Measurements from ENCODE around the gene KIAA1549. TPM values are rescaled to one million over a fixed set of nuclear protein-coding genes. Genes with fewer than 3 reads are reported as not detected.

Gene KIAA1549
- total RNA-seq, 4 donors from 2014 or later = 1.6 to 2.4 (median 1.7) TPM

GRCh38 chr7:138999414-138999813 is 18.2 kb upstream of the KIAA1549 start:
- no peak overlapping the region for H3K4me3 ChIP-seq
- H3K27ac ChIP-seq = no peak overlapping the region
- no peaks in the 10 kb centered on the region for H3K36me3 ChIP-seq
- DNase-seq (ENCODE audit: low spot score in 2 of 2) = no peak
- peaks cover 0 to 11% (median 2%) of the 10 kb centered on the region in 4 donors for H3K9me3 ChIP-seq
- no peak for TF ChIP-seq POLR2A (IDR thresholded peaks at IDR 0.05)
- TF ChIP-seq EP300 (IDR thresholded peaks at IDR 0.05) = no peak
- TF ChIP-seq CTCF (IDR thresholded peaks at IDR 0.05) = no peak
- H3K27me3 ChIP-seq = no peaks in the 10 kb centered on the region
- 74 to 79% methylated on average over 3 of the region's 3 CpGs for WGBS, 2 donors
- no peaks in the 10 kb centered on the region for H3K4me1 ChIP-seq

- no peak for DNase-seq (ENCODE audit: low spot score in 2 of 2)
- WGBS, 2 donors = 71 to 77% methylated on average over 8 of the region's 8 CpGs
- Histone ChIP-seq H3K4me1 (no peaks in the 10 kb centered on the region), H3K27me3 (no peaks in the 10 kb centered on the region), H3K36me3 (no peaks in the 10 kb centered on the region), H3K4me3 (no peak overlapping the region), H3K27ac (no peak overlapping the region), H3K9me3 (peaks cover 0 to 11% (median 0%) of the 10 kb centered on the region in 4 donors)
- TF ChIP-seq EP300 (IDR thresholded peaks at IDR 0.05) (no peak), POLR2A (IDR thresholded peaks at IDR 0.05) (no peak), CTCF (IDR thresholded peaks at IDR 0.05) (no peak)
Measured at GRCh38 chr7:138992052-138992531, 10.9 kb upstream of the KIAA1549 start.

- TF ChIP-seq POLR2A (IDR thresholded peaks at IDR 0.05) (no peak), CTCF (IDR thresholded peaks at IDR 0.05) (no peak), EP300 (IDR thresholded peaks at IDR 0.05) (no peak)
- H3K4me1 ChIP-seq = no peaks in the 10 kb centered on the region
- H3K9me3 ChIP-seq = peaks cover 0 to 11% (median 0%) of the 10 kb centered on the region in 4 donors
- DNase-seq (ENCODE audit: low spot score in 2 of 2) = no peak
- H3K36me3 ChIP-seq = no peaks in the 10 kb centered on the region
- no peaks in the 10 kb centered on the region for H3K27me3 ChIP-seq
- no peak overlapping the region for H3K27ac ChIP-seq
- no peak overlapping the region for H3K4me3 ChIP-seq
- WGBS, 2 donors = 98 to 100% methylated on average over 1 of the region's 1 CpG
Measured at GRCh38 chr7:138987686-138988085, 6.5 kb upstream of the KIAA1549 start.

- H3K4me3 ChIP-seq = peak overlapping the region; percentile 36 to 78 (median 56)
Measured at GRCh38 chr7:138982204-138982623, 1.0 kb upstream of the KIAA1549 start.

More at GRCh38 chr7:138982204-138982623, 1.0 kb upstream of the KIAA1549 start:
- no peak for DNase-seq (ENCODE audit: low spot score in 2 of 2)
- H3K9me3 ChIP-seq = peaks cover 0 to 1% (median 0%) of the 10 kb centered on the region in 4 donors
- no peaks in the 10 kb centered on the region for H3K27me3 ChIP-seq
- H3K27ac ChIP-seq = peak overlapping the region in 1 of 4 donors; percentile 74
- H3K4me1 ChIP-seq = peaks cover 0 to 20% (median 5%) of the 10 kb centered on the region in 4 donors
- WGBS, 2 donors = 41 to 50% methylated on average over 14 of the region's 14 CpGs
- TF ChIP-seq EP300 (IDR thresholded peaks at IDR 0.05) (no peak), CTCF (IDR thresholded peaks at IDR 0.05) (no peak), POLR2A (IDR thresholded peaks at IDR 0.05) (no peak)
- no peaks in the 10 kb centered on the region for H3K36me3 ChIP-seq

Measured in tibial nerve (tissue), 4 donors.